GM18508 (cell line): ENCODE results near the gene CALM3.
"Not testable (repeated sequence)": the region's sequence is repeated elsewhere in the genome, so short reads cannot be mapped to it uniquely, and the experiment has no call there.

Source experiments
- ATAC-seq: cut with Tn5 transposase; IDR thresholded peaks from one replicate; pipeline ENCODE4 v1.9.1; 2021; ENCODE audit warnings: moderate number of reproducible peaks; ENCODE audit not compliant: insufficient read depth, unreplicated experiment

CALM3 gene

GRCh38 chr19:46613525-46613924 lies 12.4 kb downstream of the CALM3 start:
- no peak for ATAC-seq

- ATAC-seq, result no peak
Observed at GRCh38 chr19:46614114-46614722, 13.1 kb downstream of the CALM3 start.

GRCh38 chr19:46615966-46616365 lies 14.8 kb downstream of the CALM3 start:
- ATAC-seq, result no peak

GRCh38 chr19:46616631-46617322 lies 15.6 kb downstream of the CALM3 start:
- ATAC-seq, result no peak

- ATAC-seq, result no peak
Observed at GRCh38 chr19:46617601-46618000, 16.5 kb downstream of the CALM3 start.

- no peak for ATAC-seq
Observed at GRCh38 chr19:46618670-46619231, 17.6 kb downstream of the CALM3 start.

GRCh38 chr19:46620267-46620666 lies 19.1 kb downstream of the CALM3 start:
- no peak for ATAC-seq

- no peak for ATAC-seq
Observed at GRCh38 chr19:46620716-46621115, 19.6 kb downstream of the CALM3 start.

- no peak for ATAC-seq
Observed at GRCh38 chr19:46621191-46622117, 20.3 kb downstream of the CALM3 start.

GRCh38 chr19:46622118-46622446 lies 21.0 kb downstream of the CALM3 start:
- ATAC-seq, result no peak

GRCh38 chr19:46623915-46624502 lies 22.9 kb downstream of the CALM3 start:
- ATAC-seq, result no peak

GRCh38 chr19:46624958-46625661 lies 24.0 kb downstream of the CALM3 start, which contains the start of gene PTGIR:
PTGIR (minus strand) TSS chr19:46625089; CDS start chr19:46624225, 864 bp downstream.
- ATAC-seq, result no peak

GRCh38 chr19:46625731-46626130 lies 24.6 kb downstream of the CALM3 start:
- no peak for ATAC-seq

GRCh38 chr19:46626446-46626845 lies 25.3 kb downstream of the CALM3 start:
- ATAC-seq, result no peak

GRCh38 chr19:46628970-46629369 lies 27.8 kb downstream of the CALM3 start:
- not testable (repeated sequence) for ATAC-seq

- no peak for ATAC-seq
Observed at GRCh38 chr19:46629546-46630025, 28.5 kb downstream of the CALM3 start.

GRCh38 chr19:46630586-46631205 lies 29.6 kb downstream of the CALM3 start:
- ATAC-seq, result no peak

GRCh38 chr19:46631481-46631880 lies 30.4 kb downstream of the CALM3 start:
- no peak for ATAC-seq

- no peak for ATAC-seq
Observed at GRCh38 chr19:46633130-46633529, 32.0 kb downstream of the CALM3 start.
